Endothelial cell of umbilical vein (primary cell): Measurements from ENCODE around the gene MED14. TPM values are rescaled to one million over a fixed set of nuclear protein-coding genes. Genes with fewer than 3 reads are reported as not detected.

Experiments used
- BruUV-seq: library from RNA; stranded (reverse); fragments of 400-500 nt; replicated peaks from 2 replicates; lab custom pipeline; 2021; lab: Mats Ljungman, UMichigan
- CTCF ChIA-PET: fragments of 300-600, 350-600 bp; sonication (Branson Sonifier 250); formaldehyde crosslinking; loops from one replicate; lab custom pipeline; 2021; ENCODE audit warnings: antibody characterized with exemption, inconsistent platforms; lab: Charles Lee
- POLR2A ChIA-PET: fragments of 300-600, 350-600 bp; sonication (Branson Sonifier 250); formaldehyde crosslinking; loops from one replicate; lab custom pipeline; 2021; ENCODE audit warnings: antibody characterized with exemption, inconsistent platforms; lab: Charles Lee
- DNase-seq: peaks from one replicate; pipeline ENCODE4 v3.0.0-alpha.2; 2011; ENCODE audit warnings: low read depth, low spot score
- FAIRE-seq: peaks from 2 replicates; lab custom pipeline; 2011; peaks lifted over from hg19 to GRCh38; lab: Jason Lieb, UNC
- H2AFZ ChIP-seq: 2 replicates; pipeline ENCODE4 v1.6.0; 2012; ENCODE audit warnings: low read depth, low read length, control low read depth, inconsistent platforms
- H3K27ac ChIP-seq: 2 replicates; pipeline ENCODE4 v1.5.1; 2011; ENCODE audit warnings: low read depth, mild to moderate bottlenecking, control low read depth, low read length, moderate library complexity; ENCODE audit not compliant: insufficient read depth
- H3K27me3 ChIP-seq, 2 experiments: 2 replicates each; pipeline versions ENCODE4 v1.6.0 to v1.6.1; 2011; ENCODE audit warnings: low read length in 2 of 2, mixed read lengths in 1 of 2; ENCODE audit not compliant: control insufficient read depth in 2 of 2, insufficient read depth in 2 of 2
- H3K36me3 ChIP-seq, 2 experiments: 2 replicates in 1 of 2; 3 replicates in 1 of 2; pipeline ENCODE4 v1.5.1; 2011; ENCODE audit warnings: low read length in 2 of 2, mild to moderate bottlenecking in 1 of 2, moderate library complexity in 1 of 2; ENCODE audit not compliant: control insufficient read depth in 2 of 2, insufficient read depth in 2 of 2; ENCODE audit errors: extremely low read depth in 1 of 2
- H3K4me1 ChIP-seq: 3 replicates; pipeline ENCODE4 v1.5.1; 2011; ENCODE audit warnings: mild to moderate bottlenecking, low read length; ENCODE audit not compliant: control insufficient read depth, insufficient read depth; ENCODE audit errors: extremely low read depth
- H3K4me2 ChIP-seq: 2 replicates; pipeline ENCODE4 v1.6.1; 2011; ENCODE audit warnings: low read length, control low read depth, mixed read lengths; ENCODE audit not compliant: insufficient read depth
- H3K4me3 ChIP-seq, 3 experiments: fragments of 200-600 bp in 1 of 3; sonication (generic), shearing (Covaris generic) in 1 of 3; replicated peaks in 1 of 3; 2 replicates each; pipeline ENCODE4 v1.5.1; 2011 to 2016; ENCODE audit warnings: control low read depth in 3 of 3, low read length in 3 of 3, mild to moderate bottlenecking in 2 of 3, inconsistent platforms in 1 of 3, low read depth in 1 of 3, moderate library complexity in 1 of 3; ENCODE audit not compliant: insufficient read depth in 1 of 3
- H3K79me2 ChIP-seq: 2 replicates; pipeline ENCODE4 v1.6.0; 2012; ENCODE audit warnings: low read length, inconsistent platforms; ENCODE audit not compliant: control insufficient read depth, insufficient read depth
- H3K9ac ChIP-seq: replicated peaks from 2 replicates; pipeline ENCODE3; 2011; ENCODE audit warnings: low read length, control low read depth; ENCODE audit not compliant: insufficient read depth; ENCODE audit errors: extremely low read depth
- H3K9me1 ChIP-seq: replicated peaks from 3 replicates; pipeline ENCODE4 v1.6.0; 2011; ENCODE audit warnings: mild to moderate bottlenecking, low read length; ENCODE audit not compliant: control insufficient read depth, insufficient read depth; ENCODE audit errors: extremely low read depth
- H3K9me3 ChIP-seq: replicated peaks from 2 replicates; pipeline ENCODE4 v1.5.1; 2012; ENCODE audit warnings: low read length, inconsistent platforms; ENCODE audit not compliant: control insufficient read depth, insufficient read depth
- H4K20me1 ChIP-seq: replicated peaks from 2 replicates; pipeline ENCODE3; 2011; ENCODE audit warnings: mild to moderate bottlenecking, low read length; ENCODE audit not compliant: control insufficient read depth, insufficient read depth; ENCODE audit errors: extremely low read depth
- CTCF ChIP-seq, 2 donors: IDR thresholded peaks; 1 replicate in 1 of 2; 2 replicates in 1 of 2; pipeline ENCODE4 v1.5.1; 2011; ENCODE audit warnings: low read length in 2 of 2, mild to moderate bottlenecking in 2 of 2, moderate library complexity in 2 of 2, control low read depth in 1 of 2, inconsistent platforms in 1 of 2, low read depth in 1 of 2; ENCODE audit not compliant: insufficient read depth in 1 of 2; ENCODE audit errors: extremely low read depth in 1 of 2
- EZH2 ChIP-seq: IDR thresholded peaks from 2 replicates; pipeline ENCODE4 v1.6.1; 2012; ENCODE audit warnings: borderline replicate concordance, low read depth, mild to moderate bottlenecking, moderate library complexity, low read length, inconsistent platforms; ENCODE audit not compliant: severe bottlenecking
- FOS ChIP-seq: IDR thresholded peaks from 2 replicates; pipeline ENCODE4 v1.6.1; 2011; ENCODE audit warnings: mild to moderate bottlenecking, low read length, moderate library complexity, borderline replicate concordance; ENCODE audit not compliant: insufficient read depth
- GATA2 ChIP-seq: IDR thresholded peaks from 2 replicates; pipeline ENCODE4 v1.7.0; 2011; ENCODE audit warnings: low read depth, mild to moderate bottlenecking, moderate library complexity, mixed read lengths, low read length; ENCODE audit not compliant: insufficient read length, insufficient read depth
- JUN ChIP-seq: IDR thresholded peaks from 2 replicates; pipeline ENCODE4 v1.6.1; 2011; ENCODE audit warnings: borderline replicate concordance, low read depth; ENCODE audit not compliant: insufficient read length, insufficient read depth
- MAX ChIP-seq: IDR thresholded peaks from 2 replicates; pipeline ENCODE4 v1.6.1; 2011; ENCODE audit not compliant: insufficient read depth, insufficient read length
- MYC ChIP-seq: IDR thresholded peaks from one replicate; pipeline ENCODE4 v1.6.1; 2011; ENCODE audit warnings: mild to moderate bottlenecking, low read depth, low read length
- POLR2A ChIP-seq: IDR thresholded peaks from 2 replicates; pipeline ENCODE4 v1.6.1; 2012; ENCODE audit warnings: low read depth, mild to moderate bottlenecking, control low read depth, low read length
- POLR2AphosphoS5 ChIP-seq: IDR thresholded peaks from 2 replicates; pipeline ENCODE4 v1.6.1; 2012; ENCODE audit warnings: low read depth, mild to moderate bottlenecking, control low read depth, low read length, moderate library complexity; ENCODE audit not compliant: insufficient read depth
- dilution Hi-C: fragments of 300-500 bp; cut with MboI; formaldehyde crosslinking; loops from one replicate; pipeline ENCODE4 v1.15.0; 2019; ENCODE audit warnings: low sequenced_read_pairs; ENCODE audit not compliant: extremely low pct_ligation_motif_present
- intact Hi-C: fragments of 100-400 bp; cut with micrococcal nuclease; formaldehyde crosslinking; loops from one replicate; pipeline ENCODE4 v1.10.0; 2022
- polyA plus RNA-seq, 4 experiments: library from polyadenylated mRNA; depleted of rRNA in 3 of 4; stranded (reverse) in 3 of 4; unstranded in 1 of 4; fragments of >200 nt; gene quantifications; 2 replicates each; pipeline versions ENCODE4 v1.2.1 to v1.2.3, GENCODE V29; 2011 to 2012; ENCODE audit warnings: missing spikeins in 1 of 4
- total RNA-seq: library from RNA; stranded (reverse); gene quantifications from 2 replicates; pipeline ENCODE4 v1.2.3, GENCODE V29; 2021

MED14 gene
- total and polyA plus RNA-seq, 2 donors (not counting 3 experiments of a cell fraction or from before 2014, with no cell fraction given), result 25.6 to 55.8 TPM

DNA sequence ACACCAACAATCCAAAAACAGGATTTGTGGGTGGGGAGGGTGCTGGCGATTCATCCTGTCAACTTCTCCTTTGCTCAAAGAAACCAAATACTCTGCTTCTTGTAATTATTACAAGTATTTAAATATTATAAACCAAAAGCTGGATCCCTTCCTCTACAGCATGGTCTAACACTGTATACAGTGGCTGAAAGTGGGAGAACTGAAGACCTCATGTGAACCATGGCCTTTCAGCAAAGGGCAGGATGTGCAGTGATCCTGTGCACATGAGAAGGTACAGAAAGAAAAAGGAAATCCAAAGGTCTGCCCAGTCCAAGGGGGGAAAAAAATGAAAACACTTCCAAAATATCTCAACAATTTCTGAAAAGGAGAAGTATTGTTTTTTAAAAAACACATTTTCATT lies 82.7 kb downstream of the MED14 start:
- H3K36me3 ChIP-seq, result peaks cover 2 to 6% of the 10 kb centered on the region in 2 experiments
- H4K20me1 ChIP-seq, result no peaks in the 10 kb centered on the region
- FAIRE-seq (no peak), DNase-seq (no peak)
- TF ChIP-seq FOS (no peak), MAX (no peak), EZH2 (no peak), POLR2A (no peak), JUN (no peak), POLR2AphosphoS5 (no peak), CTCF (IDR thresholded peaks at IDR 0.05; ENCODE audit: extremely low read depth in 1 of 2, insufficient read depth in 1 of 2, low read depth in 1 of 2, low read length in 2 of 2) (no peak), MYC (no peak), GATA2 (no peak)
- dilution Hi-C loops, result no loop called here
- no peaks in the 10 kb centered on the region for H3K79me2 ChIP-seq
- H3K4me1 ChIP-seq, result no peaks in the 10 kb centered on the region
- no peak overlapping the region for H3K9ac ChIP-seq
- no peak overlapping the region for H3K4me3 ChIP-seq
- intact Hi-C loops, result loop anchor here (5.0 kb wide), 1 partner anchor 465 kb away; no protein-coding TSS in a partner anchor
- H3K27ac ChIP-seq, result no peak overlapping the region
- CTCF ChIA-PET, result interaction anchor here (1.2 to 3.9 kb wide), 7 partner anchors 109 to 600 kb away, joined by 5 to 68 read pairs (median 14); no protein-coding TSS in a partner anchor
- POLR2A ChIA-PET, result no interaction called here
- H2AFZ ChIP-seq, result no peak overlapping the region
- no peaks in the 10 kb centered on the region for H3K9me1 ChIP-seq
- no TSS peak for BruUV-seq
- no peaks in the 10 kb centered on the region for H3K27me3 ChIP-seq
- H3K9me3 ChIP-seq, result no peaks in the 10 kb centered on the region
- no peak overlapping the region for H3K4me2 ChIP-seq
